Progenitor cell of endocrine pancreas (in vitro differentiated cells): ENCODE measurements around the gene FAM184A. TPM values are rescaled to one million over a fixed set of nuclear protein-coding genes. Genes with fewer than 3 reads are reported as not detected.

Source experiments
- DNase-seq: peaks from one replicate; pipeline ENCODE4 v3.0.0; 2021; ENCODE audit warnings: low spot score; ENCODE audit not compliant: unreplicated experiment
- H3K27ac Mint-ChIP-seq: 2 replicates; pipeline ENCODE4 v1.8.0; 2021; ENCODE audit warnings: mild to moderate bottlenecking, moderate library complexity, mixed read lengths
- H3K27me3 Mint-ChIP-seq: 2 replicates; pipeline ENCODE4 v1.8.0; 2021; ENCODE audit warnings: mixed read lengths
- H3K36me3 Mint-ChIP-seq: 2 replicates; pipeline ENCODE4 v1.8.0; 2022; ENCODE audit warnings: mixed read lengths; ENCODE audit not compliant: insufficient read depth
- H3K4me1 Mint-ChIP-seq: 2 replicates; pipeline ENCODE4 v1.8.0; 2021; ENCODE audit warnings: low read depth, mixed read lengths
- H3K4me3 Mint-ChIP-seq: 2 replicates; pipeline ENCODE4 v1.8.0; 2021; ENCODE audit warnings: low read depth, mild to moderate bottlenecking, moderate library complexity, mixed read lengths
- H3K9me3 Mint-ChIP-seq: 2 replicates; pipeline ENCODE4 v1.8.0; 2021; ENCODE audit warnings: low read depth, mixed read lengths
- total RNA-seq: library from RNA; stranded (reverse); gene quantifications from 2 replicates; pipeline ENCODE4 v1.2.1, GENCODE V29; 2021
- TF ChIP-seq, protein P1 (sequence below): fragments of 200-600 bp; sonication (generic); IDR thresholded peaks from one replicate; pipeline ENCODE4 v1.5.0; 2021; ENCODE audit warnings: antibody characterized with exemption, mild to moderate bottlenecking; ENCODE audit not compliant: unreplicated experiment

Gene FAM184A
- total RNA-seq, 1 donor from 2014 or later, result 20.9 TPM

DNA sequence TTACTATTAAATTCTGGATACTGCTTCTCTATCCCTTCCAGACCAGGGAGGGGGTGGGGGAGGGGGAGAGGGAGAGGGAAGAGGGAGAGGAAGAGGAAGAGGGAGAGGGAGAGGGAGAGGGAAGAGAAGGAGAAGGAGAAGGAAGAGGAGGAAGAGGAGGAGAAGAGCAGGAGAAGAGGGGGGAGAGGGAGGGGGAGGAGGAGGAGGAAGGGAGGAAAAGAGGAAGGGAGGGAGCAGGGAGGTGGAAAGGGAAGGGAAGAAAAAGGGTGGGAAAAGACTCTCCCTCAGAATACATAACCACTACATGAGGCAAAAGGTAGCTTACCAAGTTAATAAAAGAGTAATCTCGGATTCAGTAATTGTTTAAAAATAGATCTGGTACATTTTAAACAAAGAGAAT, 46.0 kb downstream of the FAM184A start:
- H3K4me3 Mint-ChIP-seq, result no peak overlapping the region
- H3K27ac Mint-ChIP-seq, result no peak overlapping the region
- peaks cover 38% of the 10 kb centered on the region for H3K4me1 Mint-ChIP-seq
- H3K9me3 Mint-ChIP-seq, result no peaks in the 10 kb centered on the region
- DNase-seq, result no peak
- TF ChIP-seq, protein P1, sequence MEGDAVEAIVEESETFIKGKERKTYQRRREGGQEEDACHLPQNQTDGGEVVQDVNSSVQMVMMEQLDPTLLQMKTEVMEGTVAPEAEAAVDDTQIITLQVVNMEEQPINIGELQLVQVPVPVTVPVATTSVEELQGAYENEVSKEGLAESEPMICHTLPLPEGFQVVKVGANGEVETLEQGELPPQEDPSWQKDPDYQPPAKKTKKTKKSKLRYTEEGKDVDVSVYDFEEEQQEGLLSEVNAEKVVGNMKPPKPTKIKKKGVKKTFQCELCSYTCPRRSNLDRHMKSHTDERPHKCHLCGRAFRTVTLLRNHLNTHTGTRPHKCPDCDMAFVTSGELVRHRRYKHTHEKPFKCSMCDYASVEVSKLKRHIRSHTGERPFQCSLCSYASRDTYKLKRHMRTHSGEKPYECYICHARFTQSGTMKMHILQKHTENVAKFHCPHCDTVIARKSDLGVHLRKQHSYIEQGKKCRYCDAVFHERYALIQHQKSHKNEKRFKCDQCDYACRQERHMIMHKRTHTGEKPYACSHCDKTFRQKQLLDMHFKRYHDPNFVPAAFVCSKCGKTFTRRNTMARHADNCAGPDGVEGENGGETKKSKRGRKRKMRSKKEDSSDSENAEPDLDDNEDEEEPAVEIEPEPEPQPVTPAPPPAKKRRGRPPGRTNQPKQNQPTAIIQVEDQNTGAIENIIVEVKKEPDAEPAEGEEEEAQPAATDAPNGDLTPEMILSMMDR, result no peak
- no peaks in the 10 kb centered on the region for H3K27me3 Mint-ChIP-seq
- no peaks in the 10 kb centered on the region for H3K36me3 Mint-ChIP-seq

DNA sequence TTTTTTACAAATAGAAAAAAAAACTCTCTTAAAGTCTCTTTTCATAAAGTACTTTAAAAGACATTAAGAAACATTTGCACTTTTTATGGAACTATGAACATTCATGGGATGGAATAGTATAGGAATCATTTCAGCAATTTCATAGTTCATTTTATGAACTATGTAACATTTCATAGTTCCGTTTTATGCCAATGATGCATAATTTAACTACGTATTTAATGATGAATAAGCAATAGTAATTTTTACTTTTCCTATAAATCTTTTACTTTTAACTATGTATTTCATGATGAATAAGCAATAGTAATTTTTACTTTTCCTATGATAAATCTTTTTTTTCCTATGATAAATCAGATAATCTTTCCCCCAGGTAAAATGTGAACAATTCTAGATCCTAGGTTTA, 47.7 kb downstream of the FAM184A start:
- no peak overlapping the region for H3K27ac Mint-ChIP-seq
- no peaks in the 10 kb centered on the region for H3K36me3 Mint-ChIP-seq
- DNase-seq, result no peak
- peaks cover 5% of the 10 kb centered on the region for H3K9me3 Mint-ChIP-seq
- no peaks in the 10 kb centered on the region for H3K27me3 Mint-ChIP-seq
- no peak overlapping the region for H3K4me3 Mint-ChIP-seq
- peaks cover 39% of the 10 kb centered on the region for H3K4me1 Mint-ChIP-seq
- TF ChIP-seq, protein P1, result no peak

DNA sequence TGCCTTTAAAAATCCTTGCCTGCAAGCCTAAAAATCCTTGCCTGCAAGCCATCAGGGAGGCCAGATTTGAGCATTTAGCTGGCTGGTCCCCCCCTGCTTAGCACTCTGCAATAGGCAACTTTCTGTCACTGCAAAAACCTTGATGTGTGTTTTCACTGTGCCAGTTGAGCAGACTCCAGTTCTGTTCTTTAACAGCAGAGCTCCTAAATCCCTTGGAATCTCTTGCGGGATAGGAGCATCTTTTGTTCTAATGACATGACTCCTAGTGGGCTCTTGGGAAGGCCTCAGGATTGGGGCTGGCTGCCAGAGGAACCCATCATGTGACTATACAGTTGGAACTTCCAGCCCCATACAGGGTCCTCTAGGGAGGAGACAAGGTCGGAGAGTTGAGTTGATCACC, 50.4 kb downstream of the FAM184A start:
- TF ChIP-seq, protein P1, result no peak
- no peaks in the 10 kb centered on the region for H3K36me3 Mint-ChIP-seq
- peak overlapping the region; percentile 95 for H3K27ac Mint-ChIP-seq
- H3K4me1 Mint-ChIP-seq, result peaks cover 46% of the 10 kb centered on the region
- peak overlapping the region; percentile 1 for H3K4me3 Mint-ChIP-seq
- H3K27me3 Mint-ChIP-seq, result no peaks in the 10 kb centered on the region
- H3K9me3 Mint-ChIP-seq, result peaks cover 5% of the 10 kb centered on the region
- DNase-seq, result no peak

DNA sequence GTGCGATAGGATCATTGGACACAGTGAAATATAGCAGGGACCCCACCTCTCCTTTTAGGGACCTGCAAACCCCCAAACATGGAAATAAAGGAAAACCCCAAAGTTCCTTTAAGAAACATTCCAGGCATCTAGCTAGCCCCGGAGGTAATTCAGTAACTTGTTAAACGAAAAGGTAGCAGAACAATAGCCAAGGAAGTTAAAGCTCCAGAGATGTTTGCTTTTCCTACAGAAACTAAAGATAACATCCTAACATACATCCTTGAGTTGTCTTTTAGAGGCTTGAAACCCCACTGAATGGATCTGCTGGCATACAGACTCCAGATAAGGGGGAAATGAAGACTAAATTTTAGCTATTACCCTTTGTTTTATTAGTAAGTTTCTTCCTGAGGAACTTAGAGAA, 51.0 kb downstream of the FAM184A start:
- TF ChIP-seq, protein P1, result no peak
- no peak for DNase-seq
- Mint-ChIP-seq H3K36me3 (no peaks in the 10 kb centered on the region), H3K4me1 (peaks cover 46% of the 10 kb centered on the region), H3K4me3 (peak overlapping the region; percentile 24), H3K27ac (peak overlapping the region; percentile 95), H3K27me3 (no peaks in the 10 kb centered on the region), H3K9me3 (peaks cover 5% of the 10 kb centered on the region)

DNA sequence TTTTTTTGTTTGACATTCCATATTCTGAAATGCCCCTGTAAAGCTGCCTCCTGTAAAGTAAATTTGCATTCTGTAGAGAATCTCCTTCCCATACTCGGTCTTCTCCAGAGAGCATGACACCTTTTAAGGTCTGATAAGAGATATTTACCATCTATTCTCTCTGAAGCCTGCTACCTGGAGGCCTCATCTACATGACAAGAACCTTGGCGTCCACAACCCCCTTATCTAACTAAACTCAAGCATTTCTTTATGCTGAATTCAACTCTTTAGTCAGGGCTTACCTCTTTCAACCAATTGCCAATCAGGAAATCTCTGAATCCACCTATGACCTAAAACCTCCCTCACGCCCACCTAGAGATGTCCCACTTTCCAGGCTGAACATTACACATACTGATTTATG, 51.6 kb downstream of the FAM184A start:
- Mint-ChIP-seq H3K4me1 (peaks cover 46% of the 10 kb centered on the region), H3K36me3 (no peaks in the 10 kb centered on the region), H3K27ac (peak overlapping the region; percentile 95), H3K9me3 (peaks cover 5% of the 10 kb centered on the region), H3K4me3 (no peak overlapping the region), H3K27me3 (no peaks in the 10 kb centered on the region)
- TF ChIP-seq, protein P1, result no peak
- DNase-seq, result no peak
